Stimulated activated naive CD4-positive, alpha-beta T cell (primary cell): ENCODE data around the gene GHRL.
"Not testable (repeated sequence)": the region's sequence is repeated elsewhere in the genome, so short reads cannot be mapped to it uniquely, and the experiment has no call there.

Experiments used
- DNase-seq, 6 experiments: peaks; one replicate each; lab custom pipeline; 2025; lab: John Stamatoyannopoulos, UW

The GHRL gene

GRCh38 chr3:10298064-10298463, 5.3 kb upstream of the GHRL start:
- DNase-seq: not testable (repeated sequence)

GRCh38 chr3:10294030-10294586, 1.4 kb upstream of the GHRL start:
- DNase-seq: no peak

- DNase-seq: no peak
These were observed 1.1 kb downstream of the GHRL start for GRCh38 chr3:10291641-10292040.

GRCh38 chr3:10290481-10291176, 2.1 kb downstream of the GHRL start:
- no peak for DNase-seq

- no peak for DNase-seq
These were observed 2.9 kb downstream of the GHRL start for GRCh38 chr3:10289787-10290355.

DNA sequence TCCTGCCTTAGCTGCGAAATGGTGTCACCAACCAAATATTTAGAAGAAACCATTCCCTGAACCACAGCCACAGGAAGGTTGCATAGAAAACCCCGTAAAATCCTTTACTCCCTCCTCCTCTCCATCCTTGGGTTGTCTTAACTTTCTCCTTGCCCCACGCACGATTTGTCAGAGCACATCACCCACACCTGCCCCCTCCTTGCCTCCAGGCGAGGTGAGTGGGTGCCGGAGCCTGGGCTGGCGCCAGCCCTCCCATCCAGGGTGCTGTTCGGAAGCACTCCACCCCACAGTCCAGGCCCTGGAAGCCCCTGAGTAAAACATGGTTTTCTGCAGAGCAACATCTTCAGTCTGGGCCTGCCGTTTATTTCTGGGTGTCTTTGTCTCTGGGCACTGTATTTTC, 3.7 kb downstream of the GHRL start:
- DNase-seq: no peak

DNA sequence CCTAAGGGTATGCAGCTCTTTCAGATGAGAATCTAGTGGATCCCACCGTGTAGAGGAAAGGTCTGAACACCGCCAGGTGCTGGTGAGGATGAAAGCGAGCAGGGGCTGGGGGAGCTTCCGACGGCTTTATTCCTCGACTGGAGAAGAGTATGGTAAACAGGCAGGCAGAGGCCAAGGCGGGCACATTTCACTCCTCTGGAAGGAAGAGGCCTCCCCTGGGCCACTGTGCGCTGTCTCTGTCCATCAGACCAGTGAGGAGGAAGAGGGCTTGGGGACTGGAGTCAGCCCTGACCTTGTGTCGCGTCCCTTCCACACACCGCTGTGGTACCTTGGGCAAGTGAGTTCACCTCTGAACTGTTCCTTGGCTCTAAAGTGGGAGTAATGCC, 4.2 kb downstream of the GHRL start:
- DNase-seq: no peak

DNA sequence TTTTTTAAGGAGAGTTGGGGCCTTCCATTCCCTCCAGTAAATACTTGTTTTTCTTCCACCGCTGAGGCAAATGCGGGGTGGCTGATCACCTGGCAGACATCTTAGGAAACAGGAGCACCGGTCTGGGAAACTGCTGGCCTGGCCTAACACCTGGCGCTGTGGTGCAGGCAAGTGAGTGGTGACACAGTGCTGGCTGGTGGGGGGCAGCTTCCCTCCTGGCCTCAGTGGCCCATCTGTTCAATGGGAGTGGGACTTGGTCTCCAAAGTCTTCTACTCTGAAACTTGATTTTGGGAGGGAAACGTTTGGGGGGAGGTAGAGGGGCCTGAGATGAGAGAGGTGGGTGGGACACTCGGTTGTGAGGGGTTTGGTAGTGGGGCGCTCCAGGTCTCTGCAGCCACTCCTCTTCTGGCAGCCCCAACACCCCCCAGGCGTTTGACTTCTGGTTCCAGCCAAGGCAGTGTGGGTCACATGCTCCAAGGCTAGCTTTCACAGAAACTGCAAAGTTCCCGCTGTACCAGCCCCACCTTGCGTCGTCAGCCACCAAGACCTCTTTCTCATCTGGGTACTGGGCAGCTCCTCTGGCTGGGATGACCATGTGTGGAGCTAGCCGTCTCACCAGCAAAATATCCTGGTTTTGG, 4.7 kb downstream of the GHRL start:
- DNase-seq: no peak

DNA sequence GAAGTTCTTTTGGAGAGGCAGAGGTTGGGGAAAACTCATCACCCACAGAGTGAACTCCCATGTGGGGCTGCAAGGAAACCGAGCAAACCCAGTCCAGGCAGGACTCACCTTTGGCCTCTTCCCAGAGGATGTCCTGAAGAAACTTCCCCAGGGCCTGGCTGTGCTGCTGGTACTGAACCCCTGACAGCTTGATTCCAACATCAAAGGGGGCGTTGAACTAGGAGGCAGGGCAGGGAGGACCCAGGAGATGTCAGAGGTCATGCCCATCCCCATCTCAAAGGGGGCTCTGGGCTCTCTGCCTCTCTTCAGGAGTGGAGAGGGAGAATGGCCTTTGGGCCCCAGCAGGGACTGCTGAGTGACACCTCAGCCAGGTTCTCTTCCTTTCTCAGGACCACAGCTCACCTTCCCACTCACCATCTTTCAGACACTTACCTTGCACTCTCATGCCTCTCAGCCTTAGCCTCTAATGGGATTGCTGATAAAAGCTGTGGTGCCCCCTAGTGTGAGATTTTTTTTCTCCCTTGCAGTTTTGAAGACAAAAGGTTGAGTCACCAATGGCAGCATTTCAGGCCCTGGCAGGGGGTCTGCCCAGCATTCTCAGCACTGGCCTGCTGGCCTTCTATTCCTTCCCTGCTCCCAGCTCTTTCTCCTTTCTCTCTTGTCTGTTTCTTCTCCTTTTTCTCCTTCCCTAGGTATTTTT, 6.0 kb downstream of the GHRL start:
- DNase-seq: peak in 2 of 6 experiments; percentile 30 to 72

DNA sequence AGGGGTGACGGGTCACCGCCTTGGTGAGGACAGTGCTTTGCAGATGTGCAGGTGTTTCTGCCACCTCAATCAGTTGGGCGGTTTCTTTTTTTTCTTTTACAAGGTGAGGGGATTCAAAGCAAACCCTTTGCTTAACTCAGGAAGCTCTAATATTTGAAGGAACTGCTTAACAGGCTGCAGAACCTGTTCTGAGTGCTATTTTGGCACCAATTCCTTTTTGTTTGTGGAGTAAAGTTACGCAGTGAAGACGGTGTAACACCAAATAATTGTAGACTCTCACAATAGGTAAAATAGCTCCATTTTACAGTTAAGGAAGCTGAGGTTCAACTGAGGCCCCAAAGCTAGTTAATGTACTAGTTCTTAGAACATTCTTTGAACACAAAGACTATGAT, 6.6 kb downstream of the GHRL start:
- DNase-seq: no peak

DNA sequence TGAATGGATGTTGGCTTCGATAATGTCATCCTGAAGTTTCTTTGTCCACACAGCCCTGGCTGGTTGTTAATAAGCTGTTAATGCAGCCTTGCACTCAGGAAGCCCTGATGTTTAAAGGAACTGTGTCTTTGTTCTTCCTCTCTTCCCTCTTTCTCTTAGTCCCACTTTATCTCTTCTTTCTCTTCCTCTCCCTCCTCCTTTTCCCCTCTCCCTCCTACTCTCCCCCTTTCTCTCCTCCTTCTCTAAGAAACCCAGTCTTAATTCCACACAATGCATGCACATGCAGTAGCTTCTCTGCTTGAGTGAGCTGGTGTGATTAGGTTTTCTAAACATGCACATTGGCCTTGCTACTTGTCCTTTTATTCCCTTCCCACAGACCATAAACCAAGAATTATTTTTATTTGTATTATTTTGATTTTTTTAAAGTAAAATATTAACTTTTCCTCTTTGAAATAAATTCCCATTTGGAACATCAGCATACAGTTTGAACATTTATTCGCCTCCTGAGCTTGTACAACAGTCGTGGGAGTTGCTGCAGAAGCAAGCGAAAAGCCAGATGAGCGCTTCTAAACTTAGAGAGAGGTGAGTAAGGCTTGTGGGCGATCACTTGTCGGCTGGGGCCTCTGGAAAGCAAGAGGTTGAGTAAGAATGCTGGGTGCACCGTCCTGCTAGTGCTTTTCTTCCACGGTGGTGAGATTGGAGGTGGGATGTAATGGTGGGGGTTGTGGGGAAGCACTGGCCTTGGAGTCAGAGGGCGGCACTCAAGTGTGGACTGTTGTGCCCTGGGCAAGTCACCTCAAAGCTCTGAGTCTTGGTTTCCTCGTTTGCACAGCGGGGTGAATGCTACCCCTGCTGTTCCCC, 7.2 kb downstream of the GHRL start:
- no peak for DNase-seq

GRCh38 chr3:10284496-10284895, 8.3 kb downstream of the GHRL start:
- DNase-seq: peak in 1 of 6 experiments; percentile 31

- no peak for DNase-seq
These were observed 9.1 kb downstream of the GHRL start for GRCh38 chr3:10283638-10284037.

GRCh38 chr3:10281951-10282350, 10.8 kb downstream of the GHRL start:
- no peak for DNase-seq

DNA sequence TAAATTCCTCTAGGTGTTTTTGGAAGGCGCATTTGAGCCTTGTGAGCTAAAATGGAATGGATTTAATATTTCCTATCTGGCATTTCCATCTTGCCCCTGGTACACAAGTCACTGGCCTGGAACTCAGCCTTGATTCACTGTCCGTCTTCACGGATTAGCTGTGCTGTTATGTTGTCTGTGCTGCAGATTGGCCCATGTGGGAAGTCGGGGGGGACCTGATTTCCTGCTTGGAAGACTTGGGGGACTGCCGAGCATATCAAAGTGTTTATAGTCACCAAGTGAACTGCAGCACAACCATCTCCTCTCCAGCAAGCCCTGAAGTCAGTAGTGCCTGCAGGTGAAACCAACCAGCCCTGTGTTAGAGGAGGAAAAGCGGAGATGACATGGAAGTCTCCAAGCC, 12.2 kb downstream of the GHRL start:
- no peak for DNase-seq

DNA sequence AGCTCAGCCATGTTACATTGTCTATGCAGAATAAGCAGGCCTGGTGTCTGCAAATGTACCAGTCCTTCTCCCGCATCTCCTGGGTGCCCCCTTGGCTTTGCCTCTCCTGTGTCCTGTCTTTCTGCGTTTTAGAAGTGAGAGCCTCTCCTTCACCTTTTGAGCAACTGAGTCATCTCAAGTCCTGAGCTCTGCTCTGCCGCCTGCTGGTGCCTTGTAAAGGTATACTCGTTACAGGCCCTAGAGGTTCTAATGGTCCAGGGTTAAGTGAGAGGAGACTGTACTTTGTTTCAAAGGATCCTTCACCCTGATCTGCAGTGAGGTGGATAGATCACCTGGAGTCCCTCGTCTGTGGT, 12.6 kb downstream of the GHRL start:
- DNase-seq: no peak

- no peak for DNase-seq
These were observed 13.2 kb downstream of the GHRL start for GRCh38 chr3:10279384-10280176.

DNA sequence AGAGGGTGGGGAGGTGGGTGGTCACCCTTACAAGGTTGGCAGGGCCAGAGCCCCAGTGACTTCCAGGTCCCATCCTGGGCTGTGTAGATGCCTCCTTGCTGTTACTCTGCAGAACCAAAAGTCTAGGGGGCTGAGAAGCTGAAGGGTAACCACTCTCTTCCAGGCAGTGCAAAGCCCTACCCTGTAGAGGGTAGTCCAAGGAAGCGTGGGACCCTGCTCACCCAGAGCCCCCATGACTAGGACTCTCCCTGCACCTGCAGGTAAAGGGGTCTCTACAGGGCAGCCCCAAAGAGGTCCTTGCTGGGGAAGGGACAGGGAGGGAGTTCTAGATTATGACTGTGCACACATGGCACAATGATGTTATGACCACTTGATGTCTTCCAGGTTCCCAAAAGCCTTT, 14.2 kb downstream of the GHRL start:
- no peak for DNase-seq

DNA sequence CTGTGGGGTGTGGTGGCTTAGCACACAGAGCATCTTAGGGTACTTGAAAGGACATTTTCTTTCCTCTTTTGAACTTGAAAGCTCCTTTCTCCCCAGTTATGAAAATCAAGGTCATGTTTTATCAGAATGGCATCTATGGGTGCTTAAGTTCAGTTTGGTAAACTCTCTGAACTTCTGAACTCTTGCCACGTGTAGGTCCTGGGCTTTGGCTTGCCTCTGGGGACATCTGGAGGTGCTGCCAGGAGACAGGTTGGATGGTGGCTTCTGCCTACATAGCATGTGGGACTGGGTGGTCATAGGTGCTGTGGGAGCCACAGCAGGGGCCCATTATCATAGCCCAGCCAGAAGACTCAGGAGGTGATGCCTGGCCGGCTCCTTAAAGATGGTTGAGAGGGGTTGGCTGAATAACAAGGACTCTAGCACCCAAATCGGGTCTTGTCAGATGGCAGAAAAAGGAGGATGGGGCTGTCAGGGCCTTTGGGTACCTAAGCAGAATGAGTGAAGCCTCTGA, 15.6 kb downstream of the GHRL start:
- no peak for DNase-seq

DNA sequence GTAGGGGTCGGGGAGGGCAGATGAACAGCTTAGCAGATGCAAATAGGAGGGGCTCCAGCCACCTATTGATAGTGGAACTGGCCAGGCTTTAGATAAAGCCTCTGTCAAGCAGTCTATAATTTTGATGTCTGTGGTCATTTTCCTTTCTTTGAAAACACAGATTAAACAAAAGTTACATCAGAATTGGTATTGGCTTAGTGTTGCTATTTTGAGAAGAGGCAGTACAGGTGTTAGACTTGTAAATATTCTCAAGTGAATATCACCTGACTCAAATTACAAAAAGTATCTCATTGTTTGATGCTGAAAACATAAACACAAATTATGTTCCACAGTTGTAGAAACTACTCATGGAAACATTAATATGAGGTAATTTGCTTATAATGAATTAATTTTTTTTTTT, 18.1 kb downstream of the GHRL start:
- DNase-seq: no peak
